Activated CD4-positive, alpha-beta T cell treated with anti-CD3 and anti-CD28 coated beads, Interleukin-10, Interleukin-2, amounts not matched to agents 100 ng/mL and 50 ng/mL, durations not matched to agents 16 hours and 8 hours (primary cell): ENCODE measurements around the gene IL11RA.
A peak's percentile ranks its signal among the peaks of the same experiment; 100 is the strongest.

ENCODE experiments used
- DNase-seq: peaks from one replicate; pipeline ENCODE4 v3.0.0-alpha.2; 2020

The IL11RA gene

DNA sequence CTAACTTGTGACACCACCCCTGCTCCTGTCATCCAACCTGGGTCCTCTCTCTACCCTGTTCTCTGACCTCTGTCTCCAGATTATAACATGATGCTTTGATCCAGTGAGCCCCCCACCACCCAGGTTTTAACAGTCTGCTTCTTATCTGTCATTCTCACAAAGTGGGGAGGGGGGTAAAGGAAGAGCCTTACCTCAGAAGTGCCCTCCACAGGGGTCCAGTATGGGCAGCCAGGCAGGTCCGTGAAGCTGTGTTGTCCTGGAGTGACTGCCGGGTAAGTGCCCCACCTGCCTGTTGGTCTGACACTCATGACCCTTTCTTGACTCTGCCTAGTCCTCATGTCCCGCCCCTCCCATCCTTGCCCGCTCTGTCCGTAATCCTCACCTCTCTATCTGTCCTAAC, 3.4 kb downstream of the IL11RA start:
- no peak for DNase-seq

GRCh38 chr9:34656992-34657391, 5.0 kb downstream of the IL11RA start:
- DNase-seq, result no peak

GRCh38 chr9:34658461-34658860, 6.5 kb downstream of the IL11RA start:
- no peak for DNase-seq

DNA sequence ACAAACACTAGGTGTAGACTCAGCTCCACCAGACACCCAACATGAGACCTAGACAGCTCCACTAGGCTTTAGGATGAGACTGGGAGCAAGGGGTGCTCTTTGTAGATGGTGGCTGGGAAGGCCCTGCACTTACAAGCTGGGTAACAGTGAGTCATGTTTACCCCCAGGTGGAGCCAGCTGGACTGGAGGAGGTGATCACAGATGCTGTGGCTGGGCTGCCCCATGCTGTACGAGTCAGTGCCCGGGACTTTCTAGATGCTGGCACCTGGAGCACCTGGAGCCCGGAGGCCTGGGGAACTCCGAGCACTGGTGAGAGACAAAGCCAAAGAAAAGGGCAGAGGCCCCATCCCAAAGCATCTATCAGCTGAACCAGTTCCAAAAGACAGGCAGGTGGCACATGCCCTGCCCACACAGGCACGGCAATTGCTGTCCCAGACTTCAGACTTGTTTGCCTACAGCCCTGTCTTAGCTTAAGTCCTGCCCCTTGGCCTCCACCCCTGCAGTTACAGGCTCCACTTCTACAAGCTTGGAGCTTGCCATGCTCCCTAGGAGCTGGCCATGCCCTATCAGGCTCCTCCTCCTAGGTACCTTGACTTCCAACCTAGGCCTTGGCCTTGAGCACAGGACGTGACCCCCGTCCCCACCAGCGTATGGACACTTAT, 7.7 kb downstream of the IL11RA start:
- DNase-seq, result no peak

DNA sequence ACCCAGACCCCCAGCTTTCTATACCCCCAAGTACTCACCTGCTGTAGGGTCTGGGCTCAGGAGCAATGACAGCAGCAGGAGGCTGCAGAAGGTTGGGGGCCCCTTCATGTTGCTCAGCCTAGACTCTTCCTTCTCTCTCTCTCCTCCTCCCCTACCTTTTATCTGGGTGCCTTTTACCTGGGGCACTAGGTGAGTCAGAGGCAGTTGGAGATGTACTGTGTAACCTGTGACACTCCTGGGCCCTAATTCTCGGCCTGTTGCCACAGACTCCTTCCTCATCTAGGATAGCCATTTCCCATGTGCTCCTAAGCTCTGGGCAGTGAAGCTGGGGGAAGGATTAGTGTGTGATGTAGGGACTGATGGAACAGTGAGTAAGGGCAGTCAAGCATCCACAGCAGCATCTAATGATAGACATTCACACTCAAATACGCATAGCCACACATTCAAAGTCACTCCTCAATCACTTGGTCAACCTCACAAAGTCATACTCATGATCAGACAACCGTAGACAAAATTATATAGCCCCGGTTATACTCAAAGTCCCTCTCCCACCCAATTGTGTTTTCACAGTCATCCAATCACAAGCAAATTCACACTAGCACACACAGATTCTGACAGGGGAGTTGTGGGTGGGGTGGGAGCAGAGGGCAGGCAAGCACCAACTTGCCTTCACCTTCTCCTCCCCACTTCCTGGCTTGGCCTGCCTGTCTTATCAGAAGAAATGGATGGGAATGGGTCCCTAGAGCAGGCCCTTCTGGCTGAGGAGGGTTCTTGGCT, 10.7 kb downstream of the IL11RA start, which contains the start of gene CCL27:
CCL27 (minus strand) TSS at position 132 of the 777 bp plus-strand sequence; CDS start at position 108, 24 bp downstream.
- DNase-seq, result no peak

DNA sequence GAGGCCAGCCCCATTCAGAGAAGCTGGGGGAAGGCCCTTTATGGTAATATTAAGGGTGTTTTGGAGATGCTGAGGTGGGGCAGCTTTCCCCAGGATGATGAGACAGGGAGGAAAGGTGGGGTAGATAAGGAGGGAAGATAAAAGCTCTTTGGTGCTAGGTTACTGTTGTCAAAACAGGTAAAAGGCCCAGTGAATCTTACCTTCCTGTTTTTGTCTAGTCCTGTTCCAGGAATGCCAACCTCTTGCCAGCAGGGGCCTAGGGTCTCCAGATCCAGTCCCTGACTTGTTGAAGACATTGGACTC, 11.3 kb downstream of the IL11RA start:
- no peak for DNase-seq

GRCh38 chr9:34664281-34665066, 12.5 kb downstream of the IL11RA start:
- DNase-seq, result peak; percentile 74

- DNase-seq, result no peak
Measured at GRCh38 chr9:34665067-34665380, 13.0 kb downstream of the IL11RA start.

DNA sequence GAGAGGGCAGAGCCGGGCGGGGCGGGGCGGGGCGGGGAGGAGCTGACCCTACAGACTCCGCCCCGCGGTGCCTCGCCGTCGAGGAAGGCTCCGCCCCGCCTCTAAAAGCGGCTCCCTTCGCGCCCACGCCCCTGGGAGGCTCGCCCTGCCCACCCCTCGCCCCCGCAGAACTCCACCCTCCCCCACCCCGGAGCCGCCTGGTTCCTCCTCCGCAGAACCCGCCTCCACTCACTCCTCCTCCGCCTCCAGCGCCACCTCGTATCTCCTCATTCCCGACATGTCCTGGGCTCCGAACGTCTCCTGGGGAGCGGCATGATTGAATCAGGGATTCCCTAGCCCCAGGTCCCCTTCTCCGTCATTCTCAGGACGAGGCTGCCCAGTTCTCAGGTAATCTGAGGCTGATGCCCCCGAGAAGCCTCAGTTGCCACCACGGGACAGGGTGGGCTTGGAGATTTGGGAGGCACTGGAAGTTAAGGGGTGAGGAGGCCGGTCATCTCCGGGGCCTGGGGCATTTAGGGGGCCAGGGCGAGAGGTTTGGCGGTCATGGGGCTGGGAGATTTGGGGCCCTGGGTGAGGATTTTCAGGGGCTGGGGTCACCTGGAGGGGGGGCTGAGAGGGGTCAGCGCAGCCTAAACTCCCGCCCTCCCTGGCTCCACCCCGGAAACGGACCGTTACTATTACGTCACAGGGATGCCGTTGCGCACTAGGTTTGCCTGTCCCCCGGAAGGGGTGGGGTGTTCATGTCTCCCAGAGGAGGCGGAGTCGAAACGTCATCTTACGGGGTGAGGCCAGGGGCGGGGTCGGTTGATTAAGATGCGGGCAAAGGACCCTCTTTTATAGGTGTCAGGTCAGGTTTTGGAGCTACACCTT, 13.6 kb downstream of the IL11RA start:
- DNase-seq, result peak; percentile 91

DNA sequence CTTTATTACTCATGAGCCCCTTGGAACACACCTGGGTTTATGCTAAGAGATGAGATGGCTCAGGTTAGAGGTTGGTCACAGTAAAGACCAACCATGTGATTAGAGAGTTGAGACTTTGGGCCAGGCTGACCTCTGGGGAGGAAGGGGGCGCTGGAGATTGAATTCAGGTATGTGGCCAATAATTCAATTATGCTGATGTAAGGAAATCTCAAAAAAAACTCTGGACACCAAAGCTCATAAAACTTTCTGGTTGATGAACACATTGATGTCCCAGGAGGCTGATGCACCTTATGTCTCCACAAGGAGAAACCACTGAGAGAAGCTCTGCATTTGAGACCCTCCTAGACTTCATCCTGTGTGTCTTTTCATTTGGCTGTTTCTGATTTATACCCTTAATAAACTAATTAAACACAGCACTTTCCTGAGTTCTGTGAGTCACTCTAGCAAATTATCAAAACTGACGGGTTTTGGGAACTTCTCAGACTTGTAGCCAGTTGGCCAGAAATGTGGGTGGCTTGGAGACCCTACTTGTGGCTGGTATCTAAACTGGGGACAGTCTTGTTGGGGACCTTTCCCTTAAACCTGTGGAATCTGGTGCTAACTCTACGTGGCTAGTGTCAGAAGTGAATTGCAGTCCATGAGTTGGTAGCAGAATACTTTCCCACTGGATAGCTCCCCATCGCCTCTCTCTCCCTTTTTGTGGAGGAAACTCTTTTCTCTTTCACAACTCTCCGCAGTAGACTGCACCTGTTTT, 18.0 kb downstream of the IL11RA start:
- no peak for DNase-seq

DNA sequence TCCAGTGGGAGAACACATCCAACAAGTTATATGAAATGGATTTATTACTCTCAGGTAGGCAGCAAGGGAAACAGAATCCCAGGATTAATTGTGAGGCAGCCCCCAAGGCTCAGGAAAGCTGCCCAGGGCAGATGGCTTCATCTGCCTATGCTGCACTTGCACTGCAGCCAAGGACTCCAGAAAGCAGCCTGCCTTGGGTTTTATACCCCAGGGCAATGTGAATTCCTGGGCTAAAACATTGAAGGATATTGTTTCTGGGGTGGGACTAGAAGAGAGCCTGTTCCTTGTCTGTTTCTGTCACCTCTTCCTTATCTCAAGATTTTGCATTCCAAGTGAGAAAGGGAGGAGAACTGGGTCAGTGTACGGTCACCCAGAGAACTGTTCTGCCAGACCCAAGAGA, 19.3 kb downstream of the IL11RA start:
- DNase-seq, result no peak

DNA sequence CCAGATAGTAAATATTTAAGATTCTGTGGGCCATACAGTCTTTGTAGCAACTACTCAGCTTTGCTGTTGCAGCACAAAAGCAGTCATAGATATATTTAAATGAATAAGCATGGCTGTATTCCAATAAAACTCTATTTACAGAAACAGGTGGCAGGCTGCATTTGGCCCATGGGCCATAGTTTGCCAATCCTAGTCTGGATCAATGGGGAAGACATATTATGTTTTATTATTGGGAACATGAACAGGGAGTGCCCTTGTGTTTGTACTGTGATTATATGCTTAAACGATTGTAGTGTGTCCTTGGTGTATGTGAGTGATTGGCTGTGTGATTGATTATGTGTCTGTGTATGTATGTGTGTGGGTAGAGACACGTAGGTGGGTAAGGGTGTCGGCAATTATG, 22.5 kb downstream of the IL11RA start:
- DNase-seq, result no peak

GRCh38 chr9:34675048-34675714, 23.2 kb downstream of the IL11RA start:
- peak; percentile 66 for DNase-seq

GRCh38 chr9:34675869-34676268, 23.9 kb downstream of the IL11RA start:
- no peak for DNase-seq

GRCh38 chr9:34684145-34684544, 32.2 kb downstream of the IL11RA start:
- DNase-seq, result peak; percentile 43

GRCh38 chr9:34684816-34685215, 32.8 kb downstream of the IL11RA start:
- DNase-seq, result no peak

GRCh38 chr9:34685591-34685990, 33.6 kb downstream of the IL11RA start:
- DNase-seq, result no peak

- DNase-seq, result no peak
Measured at GRCh38 chr9:34686231-34686630, 34.2 kb downstream of the IL11RA start.

DNA sequence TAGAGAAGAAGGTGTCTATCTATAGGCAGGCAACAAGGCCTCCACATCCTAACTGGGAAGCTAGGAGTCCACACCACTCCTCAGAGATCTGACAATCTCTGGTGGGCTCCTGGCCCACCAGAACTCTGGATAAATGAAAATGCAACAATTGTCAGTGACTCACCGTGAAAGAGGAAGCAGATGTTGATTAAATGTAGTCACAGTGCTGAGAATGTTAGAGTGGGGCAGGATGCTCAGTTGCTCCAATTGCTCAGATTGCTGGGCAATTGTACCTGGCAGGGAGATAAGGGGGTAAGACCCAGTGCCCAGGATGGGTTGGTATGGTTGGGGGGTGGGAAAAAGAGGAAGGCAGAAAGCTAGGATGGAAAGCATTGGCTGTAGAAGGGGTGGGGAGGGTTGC, 34.7 kb downstream of the IL11RA start:
- no peak for DNase-seq

GRCh38 chr9:34687276-34688030, 35.5 kb downstream of the IL11RA start:
- DNase-seq, result no peak
